SKM-1 treated with dmso at 0.1 percent for 144 hours (cell line): ENCODE data around the gene COBL.

ENCODE experiments used
- DNase-seq: peaks from one replicate; lab custom pipeline; 2025; ENCODE audit not compliant: unreplicated experiment; lab: John Stamatoyannopoulos, UW

The COBL gene

DNA sequence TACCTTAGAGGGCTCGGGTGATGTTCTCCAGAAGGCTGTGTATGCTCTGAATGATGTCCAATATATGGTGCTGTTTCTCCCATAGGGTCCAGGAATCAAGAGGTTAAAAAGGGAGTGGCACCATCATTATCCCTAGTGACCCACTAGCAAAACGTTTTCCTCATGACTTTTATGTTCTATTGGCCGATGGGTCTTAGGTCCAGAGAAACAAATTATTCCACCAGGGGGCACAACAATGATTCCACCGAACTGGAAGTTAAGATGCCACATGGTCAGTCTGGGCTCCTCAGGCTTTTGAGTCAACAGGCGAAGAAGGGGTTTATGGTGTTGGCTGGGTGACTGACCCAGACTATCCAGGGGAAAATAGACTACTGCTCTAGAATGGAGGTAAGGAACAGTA lies 256.1 kb downstream of the COBL start:
- DNase-seq: no peak

DNA sequence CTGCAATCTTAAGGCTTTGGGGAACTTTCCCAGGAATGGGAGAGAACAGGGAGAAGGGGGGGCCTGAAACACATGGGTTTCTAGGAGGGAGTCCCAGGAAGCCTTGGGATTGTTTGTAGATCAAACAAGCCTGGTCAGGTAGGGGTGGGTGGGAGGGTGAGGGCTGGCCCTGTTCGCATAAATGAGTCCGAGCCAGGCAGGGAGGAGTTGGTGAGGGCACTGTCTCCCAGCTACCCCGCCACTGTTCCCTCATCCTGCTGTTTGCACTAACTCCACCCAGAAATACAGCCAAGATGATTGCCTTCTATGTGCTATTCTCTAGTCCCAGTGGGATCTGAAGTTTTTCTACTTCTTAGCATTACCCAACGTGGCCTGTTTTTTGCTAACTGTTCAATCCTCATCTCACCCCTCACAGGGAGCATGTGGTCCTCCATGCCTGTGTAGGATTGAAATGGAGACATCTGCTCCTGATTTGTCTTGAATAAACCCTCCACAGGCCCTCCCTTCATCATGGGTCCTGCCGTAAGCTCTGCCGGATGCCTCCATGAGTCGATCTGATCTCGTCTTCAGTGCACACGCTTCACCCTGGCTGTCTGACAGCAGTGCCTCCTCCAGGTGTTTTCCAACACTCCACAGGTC lies 257.0 kb downstream of the COBL start:
- DNase-seq: no peak

DNA sequence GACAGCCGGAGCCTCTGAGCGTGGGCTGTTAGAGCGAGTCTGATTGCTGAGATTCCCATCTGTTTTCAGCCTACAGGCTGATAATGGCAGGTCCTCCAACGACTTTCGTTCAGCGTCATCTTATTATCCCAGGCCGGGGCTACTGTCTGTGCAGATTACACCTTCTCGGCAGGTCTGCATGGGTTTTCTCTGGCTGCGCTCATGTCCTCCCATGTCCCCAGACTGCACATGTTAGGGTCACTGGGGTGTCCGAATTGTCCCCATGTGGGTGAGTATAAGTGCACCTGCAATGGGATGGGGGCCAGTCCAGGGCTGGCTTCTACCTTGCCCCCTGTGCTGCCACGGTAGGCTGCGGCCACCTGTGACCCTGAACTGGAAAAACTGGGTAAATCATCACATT lies 257.8 kb downstream of the COBL start:
- no peak for DNase-seq

DNA sequence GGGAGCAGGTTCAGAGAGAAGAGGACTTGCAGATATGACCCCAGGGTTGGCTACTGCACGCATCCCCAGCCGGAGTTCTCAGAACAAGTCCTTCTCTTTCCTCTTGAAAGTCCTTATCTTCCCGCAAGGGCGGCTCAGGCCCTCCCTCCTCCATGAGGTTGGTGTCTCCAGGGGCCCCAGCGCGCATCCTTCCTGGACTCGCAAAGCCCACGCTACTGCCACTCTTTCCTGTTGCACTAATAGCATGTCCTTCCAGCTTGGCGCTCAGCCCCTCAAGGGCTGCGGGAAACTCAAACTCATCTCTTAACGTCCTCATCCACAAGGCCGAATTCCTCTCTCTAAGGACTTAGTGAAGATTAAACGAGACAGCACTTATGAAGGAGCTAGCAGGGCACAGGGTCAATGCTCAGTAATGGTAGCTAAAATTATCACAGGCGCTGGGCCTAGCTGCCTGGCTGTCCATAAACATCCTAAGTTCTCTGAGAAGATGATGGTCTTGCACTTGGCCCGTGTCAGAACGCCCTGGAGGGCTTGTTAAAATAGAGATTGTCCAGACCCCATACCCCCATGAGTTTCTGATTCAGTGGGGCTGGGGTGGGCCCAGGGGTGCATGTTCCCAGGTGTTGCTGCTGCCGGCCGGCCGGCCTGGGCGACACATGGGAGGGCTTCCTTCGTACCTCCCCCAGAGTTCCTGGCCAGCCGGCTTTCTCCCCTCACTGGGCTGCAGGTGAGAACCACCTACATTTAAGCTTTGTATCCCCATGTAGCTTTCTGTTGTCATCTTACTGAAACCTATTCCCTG lies 261.4 kb downstream of the COBL start:
- DNase-seq: no peak

DNA sequence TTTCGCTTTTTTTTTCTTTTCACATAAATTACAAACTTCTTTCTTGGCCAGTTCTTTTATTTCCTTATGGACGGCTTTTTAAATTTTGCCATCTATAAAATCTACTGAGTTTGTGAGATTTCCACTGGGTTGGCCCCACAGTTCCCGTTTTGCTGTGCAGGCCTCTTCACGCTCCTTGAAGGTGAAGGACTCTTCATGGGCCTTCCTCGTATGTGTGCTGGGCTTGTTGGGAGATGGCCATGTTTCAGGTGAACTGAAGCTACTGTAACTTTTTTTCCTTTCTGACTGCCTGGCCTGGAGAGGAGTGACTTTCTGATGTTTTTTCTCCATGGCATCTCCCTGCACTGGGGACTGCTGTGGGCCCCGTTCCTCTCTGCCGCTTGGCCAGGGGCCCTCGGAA lies 262.4 kb downstream of the COBL start:
- DNase-seq: no peak

DNA sequence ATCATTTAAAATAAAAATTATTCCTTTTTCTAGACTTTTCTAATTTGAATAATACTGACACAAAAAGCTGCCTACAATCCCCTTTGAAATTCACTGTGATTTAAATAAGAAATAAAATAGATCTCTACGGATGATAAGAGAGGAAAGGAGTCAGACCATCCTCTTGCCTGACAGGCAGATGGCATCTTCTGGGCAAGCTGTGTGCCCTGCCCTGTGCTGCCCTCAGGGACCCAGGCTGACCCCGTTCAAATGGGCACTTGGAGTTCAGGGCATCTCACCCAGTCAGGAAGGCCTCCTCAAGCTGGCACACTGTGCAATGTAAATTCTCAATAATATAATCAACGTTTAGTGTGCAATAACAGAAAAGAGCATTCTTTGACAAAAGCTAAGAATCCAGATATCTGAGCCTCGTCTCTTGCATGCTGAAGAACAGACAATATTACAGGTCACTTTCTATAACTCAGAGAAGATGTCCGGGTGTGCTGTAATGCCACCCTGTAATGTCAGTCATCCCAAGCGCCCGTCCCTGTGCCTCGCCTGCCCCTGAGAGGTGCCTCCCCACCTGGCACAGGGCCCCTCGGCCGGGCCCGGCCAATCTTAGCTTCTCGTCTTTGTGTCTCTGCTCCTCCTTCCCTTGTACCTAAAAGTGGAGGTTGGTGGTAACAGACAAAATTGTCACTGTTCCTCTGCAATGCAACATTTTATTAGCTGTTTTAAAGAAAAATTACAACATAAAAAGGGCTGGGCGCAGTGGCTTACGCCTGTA lies 263.3 kb downstream of the COBL start:
- no peak for DNase-seq

DNA sequence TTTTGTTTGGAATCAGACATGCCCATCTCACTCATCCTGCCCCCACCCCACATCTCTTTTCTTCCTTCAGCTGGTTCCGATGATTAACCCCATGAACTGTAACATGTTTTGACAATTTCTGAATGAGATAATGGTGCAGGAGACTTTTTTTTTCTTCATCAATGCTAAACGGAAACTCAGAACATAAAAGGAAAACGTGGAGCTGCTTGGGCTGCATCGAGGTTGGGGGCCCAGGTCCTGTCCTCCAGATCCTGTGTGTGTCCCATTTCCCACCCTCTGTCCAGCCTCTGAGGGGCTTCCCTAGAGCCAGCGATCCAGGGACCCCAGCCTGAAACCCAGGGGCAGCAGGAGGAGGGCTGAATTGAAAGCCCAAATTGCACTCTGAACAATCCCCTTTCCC lies 270.1 kb downstream of the COBL start:
- no peak for DNase-seq

DNA sequence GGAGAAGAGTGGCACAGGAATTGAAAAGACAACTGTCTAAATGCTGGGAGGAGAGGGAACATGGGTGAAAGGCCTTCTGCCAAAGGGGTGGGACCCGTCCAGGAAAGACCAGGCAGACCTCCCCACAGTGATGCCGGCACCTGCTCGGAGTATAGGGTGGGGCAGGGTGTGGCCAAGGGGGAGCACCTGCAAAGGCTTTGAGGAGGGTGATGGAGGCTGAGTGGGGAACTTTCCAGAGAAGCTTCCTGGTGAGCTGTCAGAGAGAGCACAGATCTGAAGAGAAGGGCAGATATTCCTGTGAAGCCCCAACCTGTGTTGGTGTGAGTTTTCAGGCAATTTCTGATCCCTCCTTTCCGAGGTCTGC lies 270.5 kb downstream of the COBL start:
- DNase-seq: no peak

DNA sequence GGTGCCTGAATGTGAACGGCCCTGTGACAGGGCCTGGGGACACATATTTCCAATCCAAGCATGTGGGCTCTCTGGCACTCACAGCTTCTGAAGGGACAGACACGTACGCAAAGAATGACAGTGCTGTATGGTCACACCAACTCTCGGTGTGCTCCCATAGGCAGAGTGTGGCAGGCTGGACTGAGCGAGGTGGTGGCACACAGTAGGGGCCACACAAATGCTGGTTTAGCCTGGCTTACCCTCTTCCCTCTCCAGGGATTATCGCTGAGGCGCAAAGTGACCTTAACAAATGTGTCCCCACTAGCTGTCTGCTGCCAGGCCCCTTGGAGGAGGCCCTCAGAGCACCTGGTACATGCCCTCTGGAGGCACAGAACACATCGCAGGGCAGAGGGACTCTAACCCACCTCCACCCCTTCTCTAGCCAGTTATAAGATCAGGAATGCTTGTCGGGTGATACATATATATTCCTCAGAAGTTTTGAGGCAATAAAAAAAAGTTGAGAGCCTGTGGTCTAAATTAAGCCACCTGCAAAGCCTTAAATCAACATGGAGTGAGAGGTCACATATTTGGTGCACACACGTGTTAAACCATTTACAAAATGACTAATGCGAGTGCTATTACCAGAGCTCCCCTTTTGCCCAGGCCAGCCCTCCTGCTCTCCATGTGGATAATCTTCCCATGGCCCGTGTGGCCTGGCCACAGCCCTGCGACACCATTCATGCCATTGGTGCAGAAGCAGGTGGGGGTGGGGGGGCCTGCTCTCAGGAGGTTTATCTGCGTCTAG lies 271.1 kb downstream of the COBL start:
- DNase-seq: no peak

DNA sequence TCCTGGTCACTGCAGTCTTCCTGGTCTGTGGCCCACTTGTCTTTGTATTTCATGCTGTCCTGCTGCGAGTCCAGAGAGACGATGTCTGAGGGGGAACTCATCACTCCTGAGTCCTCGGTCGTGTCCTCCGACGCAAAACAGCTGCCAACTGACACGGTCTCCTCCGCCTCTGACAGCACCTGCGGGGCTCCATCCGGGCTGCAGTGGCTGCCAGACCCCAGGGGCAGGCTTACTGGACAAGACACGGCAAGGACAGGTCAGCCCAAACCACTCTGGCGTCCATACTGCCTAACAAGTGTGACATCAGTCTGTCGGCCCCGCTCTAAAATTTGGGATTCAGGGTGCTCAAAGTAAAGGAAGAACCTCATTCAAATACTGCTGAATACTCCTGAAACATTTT lies 273.1 kb downstream of the COBL start:
- no peak for DNase-seq

DNA sequence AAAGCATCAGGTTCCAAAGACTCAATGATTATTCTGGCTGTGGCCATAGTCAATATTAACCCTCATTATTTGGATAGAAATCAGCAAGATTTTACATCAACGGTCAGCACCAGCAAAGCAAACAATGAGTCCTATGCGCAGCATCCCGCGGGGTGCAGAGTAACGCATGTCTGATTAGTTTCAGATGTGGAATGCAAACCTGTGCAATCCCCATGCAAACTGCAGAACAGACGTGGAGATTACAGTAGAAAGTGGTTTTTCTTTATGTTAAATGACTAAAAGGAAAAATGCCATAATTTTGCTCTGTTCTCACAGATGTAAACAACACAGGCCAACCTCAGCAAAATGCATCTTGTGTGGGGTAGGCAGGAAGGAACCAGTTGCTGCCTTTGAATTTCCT lies 275.8 kb downstream of the COBL start:
- DNase-seq: no peak

DNA sequence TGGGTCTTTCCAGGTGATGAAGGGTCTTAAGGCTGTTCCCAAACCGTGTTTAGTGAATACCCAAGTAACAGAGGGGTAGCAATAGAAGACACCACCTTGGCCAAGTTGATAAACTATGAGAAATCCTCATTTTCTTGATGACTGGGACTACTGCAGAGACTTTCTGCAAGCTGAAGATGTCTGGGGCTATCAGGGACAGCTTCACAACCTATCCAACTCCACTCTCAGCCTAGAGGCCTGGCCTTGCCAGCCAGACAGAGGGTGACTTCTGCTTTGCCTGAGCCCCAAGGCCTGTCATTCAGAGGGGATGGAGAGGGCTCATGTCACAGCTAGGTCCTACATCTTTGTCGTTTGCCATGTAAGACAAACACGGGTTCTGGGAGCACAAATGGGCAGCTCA lies 278.0 kb downstream of the COBL start:
- no peak for DNase-seq

DNA sequence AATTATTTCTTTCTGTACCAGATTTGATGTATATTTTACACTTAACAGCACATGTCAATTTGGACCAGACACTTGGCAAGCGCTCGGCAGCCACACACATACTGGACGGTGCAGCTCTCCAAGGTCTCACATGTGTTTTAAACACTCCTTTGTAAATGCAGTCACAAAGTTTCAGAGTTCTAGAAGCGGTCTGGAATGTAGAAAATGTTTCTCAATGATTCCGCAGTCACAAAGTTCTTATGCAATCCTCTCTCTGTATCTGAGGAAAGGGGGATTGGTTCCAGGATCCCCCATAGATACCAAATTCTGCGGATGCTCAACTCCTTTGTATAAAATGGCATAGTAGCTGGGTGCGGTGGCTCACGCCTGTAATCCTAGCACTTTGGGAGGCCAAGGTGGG lies 280.9 kb downstream of the COBL start:
- no peak for DNase-seq

DNA sequence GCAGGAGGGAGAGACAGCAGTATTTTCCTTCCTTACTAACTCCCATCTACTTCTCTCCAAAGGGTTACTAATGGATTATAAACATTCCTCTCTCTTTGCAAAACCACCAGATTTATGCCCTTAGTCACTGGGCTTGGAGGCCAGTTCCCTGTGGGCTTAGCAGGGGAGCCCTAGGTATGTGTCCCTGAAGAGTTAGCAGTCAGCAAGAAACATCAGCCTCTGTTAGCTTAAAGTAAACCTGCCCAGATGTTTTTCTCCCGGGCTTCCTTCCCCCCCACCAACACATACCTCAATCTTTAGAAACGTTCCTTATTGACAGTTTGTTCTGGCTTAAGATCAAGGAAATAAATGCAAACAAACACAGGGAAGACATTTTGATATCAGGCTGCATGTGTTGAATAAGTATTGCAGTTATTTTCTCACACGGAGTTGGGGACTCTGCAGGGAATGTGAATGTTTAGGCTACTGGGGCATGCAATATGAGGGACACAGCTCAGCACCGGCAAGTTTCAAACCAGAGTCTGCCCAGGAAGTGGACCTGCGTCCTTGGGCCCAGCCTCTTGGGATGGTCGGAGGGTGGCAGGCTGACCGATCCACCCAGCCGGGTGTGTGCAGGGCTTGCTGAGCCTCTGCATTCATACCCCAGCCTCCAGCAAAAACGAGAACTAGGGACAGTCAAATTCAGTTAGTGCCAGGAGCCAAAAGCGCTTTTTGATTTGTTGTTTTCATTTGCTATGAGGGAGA lies 281.9 kb downstream of the COBL start:
- DNase-seq: no peak

DNA sequence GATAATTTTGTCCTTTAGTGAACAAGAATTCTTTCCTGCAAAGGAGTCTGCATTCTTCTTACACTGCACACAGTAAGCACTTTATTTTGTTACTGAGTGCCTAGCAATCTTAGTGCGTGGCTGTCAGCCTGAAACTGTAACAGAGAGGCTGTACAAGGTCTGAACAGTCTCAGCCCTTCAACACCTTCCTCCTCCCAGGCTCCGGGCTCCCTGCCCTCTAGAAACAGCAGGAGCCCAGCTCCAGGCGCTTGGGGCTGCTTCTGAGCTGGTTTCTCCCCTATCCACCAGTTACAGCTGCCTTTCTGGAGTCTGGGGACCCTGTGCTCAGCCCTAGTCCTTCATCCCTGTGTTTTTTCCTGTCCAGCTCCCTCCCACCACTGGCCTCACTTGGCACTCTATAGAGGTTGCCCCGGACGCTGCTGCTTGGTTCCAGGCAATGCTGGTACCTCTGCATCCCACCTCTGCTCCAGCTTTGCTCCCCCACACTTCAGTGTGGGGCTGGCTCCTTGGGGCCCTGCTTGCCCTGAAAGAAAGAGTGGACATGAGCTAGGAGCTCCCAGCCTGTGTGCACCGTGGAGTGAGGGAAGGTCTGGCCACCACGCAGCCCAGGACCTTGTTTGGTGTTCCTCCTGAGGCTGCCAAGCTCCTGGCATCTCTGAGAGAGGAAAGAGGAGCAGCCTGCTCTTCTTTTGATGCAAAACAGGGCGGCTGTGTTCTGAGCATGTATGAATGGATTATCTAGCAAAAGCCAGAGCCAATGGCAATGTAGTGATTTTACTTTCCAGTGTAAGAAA lies 282.7 kb downstream of the COBL start:
- DNase-seq: no peak

DNA sequence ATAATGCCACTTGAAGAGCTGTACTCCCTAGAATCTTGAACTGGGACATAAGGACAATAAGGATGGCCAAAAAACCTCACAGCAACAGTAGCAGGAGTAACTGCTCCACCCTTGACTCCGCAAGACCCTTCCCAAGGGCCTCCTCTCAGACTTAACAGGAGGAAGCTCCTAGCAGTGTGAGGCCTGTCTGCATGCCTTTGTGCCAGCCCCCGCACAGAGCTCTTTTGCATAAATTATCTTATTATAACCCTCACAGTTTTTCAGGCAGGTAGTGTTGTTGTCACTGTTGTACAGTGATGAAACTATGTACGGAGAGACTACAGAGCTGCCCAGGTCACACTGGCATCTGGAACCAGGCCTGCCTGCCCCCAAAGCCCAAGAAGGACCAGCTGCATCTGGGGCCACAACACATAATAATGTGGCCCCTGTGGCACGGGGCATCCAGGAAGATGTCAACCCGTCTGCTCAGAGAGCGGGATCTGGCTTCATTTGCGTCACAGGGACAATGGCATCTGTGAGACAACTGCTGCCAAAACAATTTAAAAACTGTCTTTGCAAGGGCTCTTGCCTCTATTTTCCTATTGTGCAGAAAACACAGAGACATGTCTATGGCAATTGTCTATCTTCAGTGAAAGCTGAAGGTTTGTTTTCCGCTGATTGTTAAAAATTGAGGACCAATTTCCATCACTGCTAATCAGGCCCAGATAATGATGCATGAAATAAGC lies 284.7 kb downstream of the COBL start:
- no peak for DNase-seq

DNA sequence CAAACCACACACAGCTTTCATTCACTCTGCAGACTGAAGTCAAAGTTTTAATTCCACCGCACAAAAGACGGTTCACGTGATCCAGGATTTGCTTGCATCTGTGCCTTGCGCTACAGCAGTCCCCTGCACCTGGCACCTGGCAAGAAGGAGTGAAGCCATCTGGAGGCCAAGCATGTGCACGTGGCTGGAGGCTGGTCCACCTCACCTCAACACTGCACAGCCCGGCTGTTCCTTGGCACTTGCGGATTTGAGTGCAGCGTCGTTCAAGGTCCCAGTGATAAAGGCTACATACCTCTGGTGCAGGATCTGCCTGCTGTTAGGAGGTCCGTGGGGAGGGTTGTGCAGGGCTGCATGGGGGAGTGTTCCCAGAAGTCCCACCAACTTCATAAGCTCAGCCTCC lies 285.4 kb downstream of the COBL start:
- DNase-seq: no peak

DNA sequence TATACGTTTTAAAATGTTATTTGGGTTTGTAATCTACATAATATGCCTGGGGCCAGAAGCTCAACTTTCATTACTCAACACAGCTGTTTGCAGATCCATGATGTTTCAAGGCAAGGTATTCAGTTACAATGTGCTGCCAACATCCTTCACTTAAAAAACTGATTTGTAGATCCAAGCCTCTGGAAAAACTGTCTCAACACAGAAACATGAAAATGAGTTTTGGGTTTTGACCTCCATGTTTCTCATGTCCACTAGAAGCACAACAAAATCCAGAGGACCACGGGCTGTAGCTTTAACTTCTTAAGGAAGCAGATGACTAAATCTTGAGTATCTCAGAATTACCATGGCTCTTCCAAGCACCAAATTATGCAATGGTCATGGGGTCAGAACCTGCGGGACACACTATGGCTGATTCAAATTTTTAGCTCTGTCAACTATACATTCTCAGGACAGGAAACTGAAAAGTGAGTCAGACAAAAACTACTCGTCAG lies 286.9 kb downstream of the COBL start:
- no peak for DNase-seq

DNA sequence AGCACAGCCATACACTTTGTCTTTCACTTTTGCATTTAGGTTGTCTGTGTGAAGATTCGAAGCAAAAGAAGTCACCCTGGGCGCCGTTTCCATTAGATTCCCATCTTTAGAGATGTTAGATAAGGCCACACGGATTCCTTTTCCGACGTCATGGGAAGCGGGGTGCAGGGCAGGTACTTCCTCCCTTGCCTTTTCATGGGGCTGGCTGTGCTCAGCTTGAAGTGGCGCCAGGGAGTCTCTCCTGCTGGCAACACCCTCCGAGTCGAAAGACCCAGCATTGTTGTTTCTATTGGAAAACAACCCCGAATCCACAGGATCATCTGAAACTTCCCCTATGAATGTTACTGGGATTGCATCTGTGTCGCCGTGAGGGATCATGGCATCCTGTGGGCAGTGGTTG lies 287.5 kb downstream of the COBL start:
- DNase-seq: no peak
